GDM1 (cell line): Measurements from ENCODE around the gene DRG1.
"Not testable (repeated sequence)": the region's sequence is repeated elsewhere in the genome, so short reads cannot be mapped to it uniquely, and the experiment has no call there.

Experiments
- DNase-seq: peaks from one replicate; lab custom pipeline; 2025; lab: John Stamatoyannopoulos, UW

DRG1 gene

DNA sequence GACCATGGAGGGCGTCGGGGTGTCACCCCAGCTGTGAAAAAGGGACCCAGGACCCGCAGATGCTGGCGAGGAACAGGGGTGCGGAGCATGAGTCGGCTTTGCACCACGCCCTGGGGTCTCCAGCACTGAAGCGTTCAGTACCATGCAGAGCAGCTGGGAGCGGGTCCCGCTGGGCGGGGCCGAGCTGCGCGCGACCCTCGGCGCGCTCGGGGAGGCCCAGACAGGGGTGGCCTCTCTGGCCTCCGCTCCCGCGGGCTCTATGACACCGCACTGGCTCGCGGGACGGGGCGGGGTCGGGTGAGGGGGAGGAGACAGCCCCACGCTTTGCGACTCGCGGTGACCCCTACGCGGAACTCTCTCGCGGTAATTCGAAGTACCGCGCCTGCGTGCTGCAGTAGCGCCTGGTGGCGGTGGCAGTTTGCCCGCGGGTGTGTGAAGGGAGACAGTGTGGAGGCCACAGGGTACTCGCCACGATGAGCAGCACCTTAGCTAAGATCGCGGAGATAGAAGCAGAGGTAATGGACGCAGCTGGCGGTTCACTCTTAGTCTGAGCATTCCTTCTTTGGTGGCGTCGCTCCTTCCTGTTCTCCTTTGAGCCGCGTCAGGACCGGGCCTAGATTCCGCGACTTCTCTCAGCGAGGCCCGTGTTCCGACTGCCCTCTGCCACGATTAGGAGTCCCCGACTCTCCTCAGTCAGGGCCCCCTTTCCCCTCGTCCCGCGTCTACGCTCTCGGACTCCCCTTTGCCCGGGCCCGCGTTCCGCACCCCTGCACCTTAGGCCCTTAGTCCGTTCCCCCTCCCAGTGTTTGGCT lies at the start of gene DRG1:
Gene DRG1, plus strand, starts transcription at position 394 of the 812 bp plus-strand sequence. Its CDS starts 80 bp downstream, at position 474.
- DNase-seq, result peak; percentile 96

DNA sequence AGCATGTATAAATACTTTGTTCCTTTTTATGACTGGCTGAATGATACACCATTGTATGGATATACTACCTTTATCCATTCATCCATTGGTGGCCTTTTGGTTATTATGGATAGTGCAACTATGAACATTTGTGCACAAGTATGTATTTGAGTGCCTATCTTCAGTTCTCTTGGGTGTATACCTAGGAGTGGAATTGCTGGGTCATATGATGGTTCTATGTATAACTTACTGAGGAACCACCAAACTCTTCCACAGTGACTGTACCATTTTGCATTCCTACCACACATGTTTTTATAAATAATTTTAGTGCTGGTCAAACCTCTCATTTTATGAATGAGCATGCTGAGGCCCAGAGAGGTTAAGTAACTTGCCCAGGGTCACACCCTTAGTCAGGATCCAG lies 49.4 kb upstream of the DRG1 start:
- no peak for DNase-seq

DNA sequence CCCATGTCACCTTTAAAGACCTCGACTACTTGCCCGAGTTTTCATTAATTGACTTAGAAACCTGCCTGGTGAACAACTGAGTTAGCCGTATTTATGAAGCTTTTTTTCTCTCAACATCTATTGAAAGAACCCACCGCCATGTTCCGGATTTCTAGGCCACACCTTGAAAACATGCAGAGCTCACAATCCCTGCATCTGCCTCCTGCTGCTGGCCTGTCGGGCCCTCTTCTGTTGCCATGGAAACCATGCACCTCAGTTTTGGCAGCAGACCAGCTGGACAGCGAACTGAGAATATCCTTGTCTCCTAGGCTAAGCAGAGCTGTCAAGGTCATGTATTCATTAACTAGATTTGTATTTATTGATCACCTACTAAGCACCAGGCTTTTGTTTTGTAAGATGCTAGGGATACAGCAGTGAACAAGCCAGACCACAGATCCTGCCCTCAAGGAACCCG lies 49.0 kb upstream of the DRG1 start:
- no peak for DNase-seq

DNA sequence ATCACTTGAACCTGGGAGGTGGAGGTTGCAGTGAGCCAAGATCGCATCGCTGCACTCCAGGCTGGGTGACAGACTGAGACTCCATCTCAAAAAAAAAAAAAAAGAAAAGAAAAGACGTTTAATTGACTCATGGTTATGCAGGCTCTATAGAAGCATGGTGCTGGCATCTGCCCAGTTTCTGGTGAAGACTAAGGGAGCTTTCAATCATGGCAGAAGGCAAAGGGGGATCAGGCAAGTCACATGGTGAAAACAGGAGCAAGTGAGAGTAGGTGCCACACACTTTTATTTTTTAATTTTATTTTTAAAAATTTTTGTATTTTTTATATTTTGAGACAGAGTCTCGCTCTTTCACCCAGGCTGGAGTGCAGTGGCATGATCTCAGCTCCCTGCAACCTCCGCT lies 44.9 kb upstream of the DRG1 start:
- no peak for DNase-seq

DNA sequence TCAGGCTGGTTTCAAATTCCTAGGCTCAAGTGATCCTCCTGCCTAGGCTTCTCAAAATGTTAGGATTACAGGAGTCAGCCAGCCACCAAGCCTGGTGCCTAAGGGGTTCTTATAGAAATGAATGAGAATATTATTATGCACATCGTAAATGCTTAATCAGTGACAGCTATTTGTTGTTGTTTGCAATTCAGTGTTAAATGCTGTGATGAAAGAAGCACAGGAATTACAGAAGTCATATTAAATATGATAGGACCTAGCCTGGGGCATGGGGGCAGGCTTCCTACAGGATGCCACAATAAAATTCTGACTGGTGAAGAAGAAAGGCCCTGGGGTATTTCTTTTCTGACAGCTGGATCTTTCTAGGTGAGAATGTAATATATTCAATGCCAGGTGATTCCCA lies 39.4 kb upstream of the DRG1 start:
- DNase-seq, result no peak

DNA sequence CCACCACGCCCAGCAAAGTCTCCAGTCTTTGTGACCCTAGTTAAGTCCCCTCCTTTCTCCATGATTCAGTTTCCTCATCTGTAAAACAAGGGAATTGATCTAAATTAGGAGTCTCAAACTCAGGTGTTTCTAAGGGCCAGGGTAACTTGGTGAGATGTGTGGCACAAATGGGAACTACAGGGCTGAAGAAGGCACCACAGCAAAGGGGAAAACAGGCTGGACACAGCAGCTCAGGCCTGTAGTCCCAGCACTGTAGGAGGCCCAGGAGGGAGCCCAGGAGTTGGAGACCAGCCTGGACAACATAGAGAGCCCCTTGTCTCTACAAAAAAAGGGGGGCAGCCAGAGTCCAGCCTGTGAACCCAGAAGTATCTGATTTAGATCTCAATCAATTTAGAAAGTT lies 37.7 kb upstream of the DRG1 start:
- no peak for DNase-seq

DNA sequence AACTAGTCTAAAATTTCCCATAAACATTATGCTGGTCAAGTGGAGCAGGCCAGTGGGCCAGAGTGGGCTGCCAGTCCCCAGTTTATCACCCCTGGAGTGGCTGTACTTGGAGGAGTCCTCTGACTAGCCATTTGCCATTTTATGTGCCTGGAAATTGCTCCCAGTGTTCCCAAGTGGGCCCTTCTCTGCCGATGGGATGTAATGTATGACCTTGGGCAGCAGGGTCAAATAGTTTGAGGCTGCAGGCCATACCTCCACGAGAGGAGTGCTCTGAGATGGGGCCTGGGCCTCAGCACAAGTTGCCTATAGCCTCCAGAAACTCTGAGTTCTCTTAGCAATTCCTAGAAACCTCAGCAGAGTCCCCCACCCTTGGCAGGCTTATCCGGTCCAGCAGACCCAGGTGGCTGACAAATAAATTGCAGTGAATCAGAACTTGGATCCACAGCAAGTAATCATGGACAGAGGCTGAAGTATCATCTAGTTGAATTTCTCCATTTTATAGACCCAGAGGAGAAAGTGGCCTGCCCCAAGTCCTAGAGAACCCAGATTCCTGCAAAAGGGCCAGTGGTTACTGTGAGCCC lies 35.4 kb upstream of the DRG1 start:
- no peak for DNase-seq

GRCh38 chr22:31367426-31367825 lies 32.0 kb upstream of the DRG1 start:
- no peak for DNase-seq

DNA sequence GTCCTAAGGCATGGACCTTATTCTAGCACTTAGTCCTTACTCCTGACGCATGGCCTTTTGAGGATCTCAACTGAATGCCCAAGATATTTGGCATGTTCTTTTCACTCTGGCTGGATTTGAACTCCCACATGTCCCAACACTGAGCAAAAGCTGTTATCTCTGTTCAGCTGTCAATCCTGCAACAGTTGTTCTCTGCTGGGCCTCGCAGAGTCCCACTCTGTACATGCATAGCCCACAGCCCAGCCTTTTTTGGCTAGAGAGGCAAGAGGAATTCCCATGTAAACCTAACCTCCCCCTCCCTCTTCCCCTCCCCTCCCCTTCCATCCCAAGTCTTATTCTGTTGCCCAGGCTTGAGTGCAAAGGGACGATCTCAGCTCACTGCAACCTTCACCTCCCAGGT lies 21.8 kb upstream of the DRG1 start:
- DNase-seq, result no peak

GRCh38 chr22:31378123-31378522 lies 21.3 kb upstream of the DRG1 start:
- no peak for DNase-seq

DNA sequence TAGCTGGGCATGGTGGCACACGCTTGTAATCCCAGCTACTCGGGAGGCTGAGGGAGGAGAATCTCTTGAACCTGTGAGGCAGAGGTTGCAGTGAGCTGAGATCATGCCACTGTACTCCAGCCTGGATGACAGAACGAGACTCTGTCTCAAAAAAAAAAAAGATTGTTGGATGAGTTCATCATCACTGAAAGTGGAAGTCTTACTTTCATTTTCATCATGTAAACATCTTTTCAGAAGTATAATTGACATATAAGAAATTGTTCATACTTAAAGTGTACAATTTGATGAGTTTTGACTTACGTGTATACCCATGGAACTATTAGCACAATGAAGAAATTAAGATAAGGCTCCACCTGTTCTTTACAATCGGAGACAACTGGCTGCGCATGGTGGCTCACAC lies 20.8 kb upstream of the DRG1 start:
- not testable (repeated sequence) for DNase-seq

DNA sequence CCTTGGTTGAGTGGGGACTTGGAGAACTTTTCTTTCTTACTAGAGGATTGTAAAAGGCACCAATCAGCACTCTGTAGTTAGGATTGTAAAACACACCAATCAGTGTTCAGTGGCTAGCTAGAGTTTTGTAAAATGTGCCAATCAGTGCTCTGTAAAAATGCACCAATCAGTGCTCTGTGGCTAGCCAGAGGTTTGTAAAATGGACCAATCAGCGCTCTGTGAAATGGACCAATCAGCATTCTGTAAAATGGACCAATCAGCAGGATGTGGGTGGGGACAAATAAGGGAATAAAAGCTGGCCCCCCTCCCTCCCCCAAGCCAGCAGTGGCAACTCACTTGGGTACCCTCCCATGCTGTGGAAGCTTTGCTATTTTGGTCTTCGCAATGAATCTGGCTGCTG lies 5.5 kb upstream of the DRG1 start:
- DNase-seq, result no peak

- DNase-seq, result no peak
Measured at GRCh38 chr22:31394326-31394725, 5.1 kb upstream of the DRG1 start.

DNA sequence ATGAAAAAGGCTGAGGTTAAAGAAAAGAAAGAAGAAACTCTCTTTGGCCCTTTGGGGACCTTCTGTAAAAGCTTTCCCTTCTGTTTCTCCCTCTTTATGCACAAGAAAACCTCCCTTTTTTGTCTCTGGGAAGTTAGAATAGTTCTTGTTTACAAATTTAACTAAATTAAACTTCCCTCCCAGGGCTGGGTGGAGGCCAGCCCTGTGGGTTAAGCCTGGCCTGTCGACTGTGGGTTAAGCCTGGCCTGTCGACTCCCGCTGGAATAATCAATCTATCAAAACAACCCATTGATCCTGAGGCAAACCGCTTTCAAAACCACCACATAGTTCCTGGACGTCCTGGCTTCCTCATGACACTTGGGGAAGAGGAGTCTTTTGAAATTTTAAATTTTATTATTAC lies 1.2 kb upstream of the DRG1 start:
- no peak for DNase-seq

DNA sequence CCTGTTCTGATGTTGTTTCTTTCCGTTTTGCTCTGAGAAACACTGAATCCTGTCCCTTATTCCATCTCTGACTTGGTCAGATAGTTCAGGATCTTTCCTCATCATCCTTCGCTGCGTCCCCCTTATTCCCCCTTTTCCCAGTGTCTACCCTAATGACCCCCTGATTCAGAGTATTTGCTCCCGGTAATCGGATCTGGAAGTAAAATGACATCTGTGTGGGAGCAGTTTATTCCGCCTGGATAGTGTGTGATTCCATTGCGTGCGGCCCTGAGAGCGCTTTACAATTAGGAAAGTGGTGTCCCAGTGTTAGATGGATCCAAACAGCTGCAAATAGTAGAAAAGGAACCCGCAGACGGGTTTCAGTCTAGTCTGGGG lies 606 bp downstream of the DRG1 start:
- DNase-seq, result no peak

DNA sequence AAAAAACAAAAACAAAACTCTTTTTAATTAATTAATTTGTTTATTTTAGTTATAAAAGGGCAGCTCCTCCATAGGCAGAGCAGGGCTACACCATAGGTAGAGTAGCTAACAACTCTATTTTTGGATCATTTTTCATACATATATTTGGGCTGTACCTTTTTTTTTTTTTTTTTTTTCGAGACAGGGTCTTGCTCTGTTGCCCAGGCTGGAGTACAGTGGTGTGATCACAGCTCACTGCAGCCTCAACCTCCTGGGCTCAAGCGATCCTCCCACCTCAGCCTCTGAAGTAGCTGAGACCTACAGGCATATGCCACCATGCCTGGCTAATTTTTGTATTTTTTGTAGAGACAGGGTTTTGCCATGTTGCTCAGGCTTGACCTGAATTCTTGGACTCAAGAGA lies 2.9 kb downstream of the DRG1 start:
- not testable (repeated sequence) for DNase-seq

GRCh38 chr22:31425331-31426050 lies 26.1 kb downstream of the DRG1 start:
- no peak for DNase-seq

GRCh38 chr22:31431950-31432349 lies 32.5 kb downstream of the DRG1 start:
- DNase-seq, result no peak

DNA sequence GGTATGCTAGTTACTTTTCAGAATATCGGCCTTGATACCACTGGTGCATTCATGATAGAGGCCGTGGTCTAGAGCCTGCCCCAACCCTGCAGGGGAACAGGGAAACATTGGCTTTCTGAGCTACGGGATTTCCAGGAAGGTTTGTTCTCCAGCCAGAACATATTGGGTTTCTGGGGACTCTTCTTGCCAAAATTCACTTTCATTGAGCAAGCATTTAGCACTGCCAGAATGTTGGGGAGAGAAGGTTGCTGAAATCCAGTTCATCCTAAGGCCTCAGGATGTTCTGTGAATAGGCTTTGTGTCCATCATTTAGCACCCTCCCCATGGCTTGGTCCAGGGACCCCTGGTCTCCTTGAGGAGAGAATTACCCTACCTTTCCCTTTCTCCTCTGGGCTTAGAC lies 36.7 kb downstream of the DRG1 start:
- no peak for DNase-seq

GRCh38 chr22:31439808-31440207 lies 40.4 kb downstream of the DRG1 start:
- no peak for DNase-seq

GRCh38 chr22:31440681-31441080 lies 41.3 kb downstream of the DRG1 start:
- no peak for DNase-seq

DNA sequence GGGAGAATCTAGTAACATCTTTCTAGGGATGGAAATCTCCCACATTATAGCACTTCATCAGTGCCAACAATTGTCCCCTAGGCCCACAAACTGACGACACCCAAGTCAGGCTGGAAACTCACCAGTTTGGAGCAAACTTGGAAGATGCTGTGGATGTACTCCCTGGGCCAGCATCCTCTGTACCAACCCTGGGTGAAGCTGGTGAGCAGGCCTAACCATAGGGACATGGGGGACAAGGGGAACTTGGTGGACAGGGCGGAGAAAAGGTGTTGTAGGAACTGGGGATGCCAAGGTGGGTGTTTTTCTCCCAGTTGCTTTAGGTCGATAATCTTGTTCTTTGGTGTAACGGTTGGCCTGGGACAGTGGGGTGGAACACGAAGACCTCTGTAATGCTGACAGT lies 42.2 kb downstream of the DRG1 start:
- DNase-seq, result no peak
